Measurements from ENCODE around the gene FITM1. TPM values are rescaled to one million over a fixed set of nuclear protein-coding genes. Genes with fewer than 3 reads are reported as not detected.

The FITM1 gene
- total and polyA plus RNA-seq, 8 donors = 2.7 to 12.0 (median 4.0) TPM

DNA sequence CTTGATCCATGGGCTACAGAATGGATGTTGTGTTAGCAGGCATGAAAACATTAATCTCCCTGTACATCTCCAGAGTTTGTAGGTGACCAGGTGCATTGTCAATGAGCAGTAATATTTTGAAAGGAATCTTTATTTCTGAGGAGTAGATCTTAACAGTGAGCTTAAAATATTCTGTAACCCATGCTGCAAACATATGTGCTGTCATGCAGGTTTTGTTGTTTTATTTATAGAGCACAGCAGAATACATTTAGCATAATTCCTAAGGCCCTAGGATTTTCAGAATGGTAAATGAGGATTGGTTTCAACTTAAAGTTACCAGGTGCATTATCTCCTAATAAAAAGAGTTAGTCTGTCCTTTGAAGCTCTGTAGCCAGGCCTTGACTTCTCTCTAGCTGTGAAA, 3.5 kb upstream of the FITM1 start:
- H3K4me3 ChIP-seq = no peak overlapping the region
- no peak for TF ChIP-seq CTCF (IDR thresholded peaks at IDR 0.05)
- intact Hi-C loops (cut with DNase I) = no loop called here
- ATAC-seq = no peak
- no peaks in the 10 kb centered on the region for H3K9me3 ChIP-seq
- H3K4me1 ChIP-seq = peaks cover 15 to 17% (median 15%) of the 10 kb centered on the region in 3 donors
- no peaks in the 10 kb centered on the region for H3K27me3 ChIP-seq
- H3K27ac ChIP-seq = no peak overlapping the region
- H3K36me3 ChIP-seq = peaks cover 0 to 16% (median 12%) of the 10 kb centered on the region in 3 donors
- FAIRE-seq = no peak
- DNase-seq = no peak

GRCh38 chr14:24127673-24128072, 2.8 kb upstream of the FITM1 start:
- DNase-seq = no peak
- 95% methylated on average over 2 of the region's 2 CpGs for WGBS, 2 donors
- FAIRE-seq = no peak
- peaks cover 19 to 24% (median 22%) of the 10 kb centered on the region in 3 donors for H3K4me1 ChIP-seq
- TF ChIP-seq CTCF (IDR thresholded peaks at IDR 0.05) = no peak
- H3K27me3 ChIP-seq = no peaks in the 10 kb centered on the region
- no peak for ATAC-seq
- H3K4me3 ChIP-seq = no peak overlapping the region
- intact Hi-C loops (cut with DNase I) = no loop called here
- H3K27ac ChIP-seq = no peak overlapping the region
- peaks cover 0 to 9% (median 6%) of the 10 kb centered on the region in 3 donors for H3K36me3 ChIP-seq
- H3K9me3 ChIP-seq = no peaks in the 10 kb centered on the region

DNA sequence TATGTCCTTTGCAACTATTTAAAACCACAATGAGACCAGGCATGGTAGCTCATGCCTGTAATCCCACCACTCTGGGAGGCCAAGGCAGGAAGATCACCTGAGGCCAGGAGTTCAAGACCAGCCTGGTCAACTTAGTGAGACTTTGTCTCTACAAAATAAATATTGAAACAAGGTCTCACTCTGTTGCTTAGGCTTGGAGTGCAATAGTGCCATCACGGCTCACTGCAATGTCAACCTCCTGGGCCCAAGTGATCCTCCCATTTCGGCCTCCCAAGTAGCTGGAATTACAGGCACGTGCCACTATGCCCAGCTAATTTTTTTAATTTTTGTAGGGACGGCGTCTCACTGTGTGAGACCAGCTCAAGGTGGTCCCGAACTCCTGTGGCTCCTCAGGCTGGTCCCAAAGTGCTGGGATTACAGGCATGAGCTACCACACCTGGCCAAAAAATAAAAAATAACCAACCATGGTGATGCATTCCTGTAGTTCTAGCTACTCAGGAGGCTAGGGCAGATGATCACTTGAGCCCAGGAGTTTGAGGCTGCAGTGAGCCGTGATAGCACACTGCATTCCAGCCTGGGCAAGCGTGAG, 955 bp upstream of the FITM1 start:
- no peaks in the 10 kb centered on the region for H3K36me3 ChIP-seq
- H3K4me1 ChIP-seq = peaks cover 19 to 24% (median 22%) of the 10 kb centered on the region in 3 donors
- H3K27me3 ChIP-seq = no peaks in the 10 kb centered on the region
- no peak for FAIRE-seq
- H3K4me3 ChIP-seq = no peak overlapping the region
- no peak overlapping the region for H3K27ac ChIP-seq
- 90 to 97% methylated on average over 8 of the region's 8 CpGs for WGBS, 2 donors
- DNase-seq = no peak
- no peaks in the 10 kb centered on the region for H3K9me3 ChIP-seq
- intact Hi-C loops (cut with DNase I) = no loop called here
- no peak for ATAC-seq
- TF ChIP-seq CTCF (IDR thresholded peaks at IDR 0.05) = no peak

GRCh38 chr14:24130717-24131548, 474 bp downstream of the FITM1 start:
- FAIRE-seq = no peak
- Histone ChIP-seq H3K4me3 (no peak overlapping the region), H3K9me3 (no peaks in the 10 kb centered on the region), H3K27me3 (no peaks in the 10 kb centered on the region), H3K36me3 (no peaks in the 10 kb centered on the region), H3K27ac (peak overlapping the region; percentile 76 to 87 (median 80)), H3K4me1 (peaks cover 19 to 31% (median 22%) of the 10 kb centered on the region in 3 donors)
- ATAC-seq = peak; percentile 53 to 71 (median 64)
- WGBS, 2 donors = 28 to 32% methylated on average over 7 of the region's 7 CpGs
- intact Hi-C loops (cut with DNase I) = no loop called here
- peak; percentile 68 to 87 (median 83) for DNase-seq
- no peak for TF ChIP-seq CTCF (IDR thresholded peaks at IDR 0.05)

DNA sequence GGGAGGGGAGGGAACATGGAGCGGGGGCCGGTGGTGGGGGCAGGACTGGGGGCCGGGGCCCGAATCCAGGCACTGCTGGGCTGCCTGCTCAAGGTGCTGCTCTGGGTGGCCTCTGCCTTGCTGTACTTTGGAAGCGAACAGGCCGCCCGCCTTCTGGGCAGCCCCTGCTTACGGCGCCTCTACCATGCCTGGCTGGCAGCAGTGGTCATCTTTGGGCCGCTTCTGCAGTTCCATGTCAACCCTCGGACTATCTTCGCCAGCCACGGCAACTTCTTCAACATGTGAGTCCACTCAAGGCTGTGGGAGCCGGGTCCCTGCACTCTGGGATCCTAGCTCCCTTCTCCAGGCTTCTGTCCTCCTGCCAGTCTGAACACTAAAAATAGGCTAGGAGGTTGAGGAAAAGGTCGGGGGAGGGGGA, 1.1 kb downstream of the FITM1 start:
- ATAC-seq = peak; percentile 1 to 11 (median 7)
- H3K27ac ChIP-seq = peak overlapping the region; percentile 76 to 87 (median 80)
- WGBS, 2 donors = 38 to 40% methylated on average over 15 of the region's 15 CpGs

More for the DNA sequence above, 1.1 kb downstream of the FITM1 start:
- H3K36me3 ChIP-seq = no peaks in the 10 kb centered on the region
- no peaks in the 10 kb centered on the region for H3K27me3 ChIP-seq
- H3K9me3 ChIP-seq = no peaks in the 10 kb centered on the region
- intact Hi-C loops (cut with DNase I) = no loop called here
- FAIRE-seq = no peak
- TF ChIP-seq CTCF (IDR thresholded peaks at IDR 0.05) = no peak
- no peak overlapping the region for H3K4me3 ChIP-seq
- DNase-seq = peak in 2 of 6 donors; percentile 42 to 66
- peaks cover 19 to 31% (median 22%) of the 10 kb centered on the region in 3 donors for H3K4me1 ChIP-seq

Measured in pancreas (tissue), 10 donors.